Pancreas (tissue), 10 donors: Measurements from ENCODE around the gene TAS1R3. TPM values are rescaled to one million over a fixed set of nuclear protein-coding genes. Genes with fewer than 3 reads are reported as not detected.

Source experiments
- ATAC-seq, 4 donors: fragments of 200-7000 bp; cut with Tn5 transposase; one replicate each; pipeline versions ENCODE4 v1.8.0 to v1.9.1; 2020; ENCODE audit warnings: mild to moderate bottlenecking in 4 of 4, moderate library complexity in 4 of 4
- DNase-seq, 6 donors: peaks; one replicate each; pipeline ENCODE4 v3.0.0-alpha.2; 2020
- FAIRE-seq: peaks from 2 replicates; lab custom pipeline; 2012; peaks lifted over from hg19 to GRCh38; lab: Jason Lieb, UNC
- H3K27ac ChIP-seq, 4 donors: fragments of 200-600 bp; sonication (generic); 1 replicate in 3 of 4; 2 replicates in 1 of 4; pipeline versions ENCODE4 v1.5.0 to v1.8.0; 2020
- H3K27me3 ChIP-seq, 4 donors: fragments of 200-600 bp; one replicate each; pipeline ENCODE4 v1.8.0; 2021
- H3K36me3 ChIP-seq, 3 donors: fragments of 200-600 bp; sonication (generic) in 1 of 3; one replicate each; pipeline versions ENCODE4 v1.5.0 to v1.8.0; 2020 to 2021
- H3K4me1 ChIP-seq, 3 donors: fragments of 200-600 bp; one replicate each; pipeline ENCODE4 v1.8.0; 2021
- H3K4me3 ChIP-seq, 4 donors: fragments of 200-600 bp; sonication (generic) in 2 of 4; one replicate each; pipeline versions ENCODE4 v1.5.0 to v1.8.0; 2020 to 2021
- H3K9me3 ChIP-seq, 4 donors: fragments of 200-600 bp; one replicate each; pipeline ENCODE4 v1.8.0; 2021
- WGBS, 2 donors: extraction: QIAGEN DNeasy Blood & Tissue Kit; methylation state at CpG; one replicate each; pipeline ENCODE4 v1.1.7; 2013; 5-methylcytosine and 5-hydroxymethylcytosine counted together
- intact Hi-C, 3 donors: fragments of 100-400 bp; cut with DNase I; formaldehyde crosslinking; loops; one replicate each; pipeline versions ENCODE4 v1.11.1 to v1.14.2; 2022
- polyA plus RNA-seq, 2 donors: library from polyadenylated mRNA; stranded (reverse); fragments of 200-250 nt; gene quantifications; one replicate each; pipeline ENCODE4 v1.2.3, GENCODE V29; 2013
- total RNA-seq, 6 donors: library from RNA; stranded (reverse); fragmentation: NEBNext Ultra II Directional in 4 of 6; extraction: Animal tissue kit (Norgen Biotek cat#: 25700) in 4 of 6; gene quantifications; one replicate each; pipeline versions ENCODE4 v1.2.1 to v1.2.4, GENCODE V29; 2021 to 2023
- TF ChIP-seq, protein P1 (sequence below), 4 donors: fragments of 200-600 bp; sonication (generic) in 3 of 4; IDR thresholded peaks; one replicate each; pipeline versions ENCODE4 v1.5.0 to v1.8.0; 2021; ENCODE audit warnings: antibody characterized with exemption in 4 of 4
- donor health status: healthy with polysubstance abuse.
- donor health status: DM: no; HTN: no; CAD: no; lungs with moderate emphysema.
- donor health status: DM: no; HTN: no; CAD: no.
- donor health status: control.
- donor health status: control.
- donor health status: Bipolar disorder and iron deficiency.
- donor health status: DM: yes; HTN: yes; CAD: no.
- donor health status: DM: no; HTN: no; CAD: no.
- donor health status: DM: no; HTN: no; CAD: no.
- donor health status: DM: yes; HTN: yes; CAD: no.

Gene TAS1R3
- total and polyA plus RNA-seq, 8 donors = 0.04 to 0.41 (median 0.12) TPM

DNA sequence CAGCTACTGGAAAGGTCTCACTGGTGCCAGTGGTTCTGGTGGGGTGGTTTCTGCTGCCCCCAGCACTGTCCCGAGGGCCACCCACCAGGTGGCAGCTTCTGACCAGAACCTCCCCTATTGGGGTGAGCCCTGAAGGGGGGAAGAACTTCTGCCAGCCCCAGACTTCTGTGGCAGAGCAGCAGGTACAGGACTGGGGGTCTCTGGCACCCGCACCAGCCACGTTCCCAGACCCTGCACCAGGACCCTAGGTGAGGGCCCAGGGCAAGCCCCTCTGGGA lies 21.0 kb upstream of the TAS1R3 start:
- peaks cover 0 to 32% (median 21%) of the 10 kb centered on the region in 3 donors for H3K36me3 ChIP-seq
- intact Hi-C loops = no loop called here
- H3K4me3 ChIP-seq = peak overlapping the region in 1 of 4 donors; percentile 86
- H3K4me1 ChIP-seq = peaks cover 7 to 25% (median 19%) of the 10 kb centered on the region in 3 donors
- no peaks in the 10 kb centered on the region for H3K9me3 ChIP-seq
- DNase-seq (no peak), FAIRE-seq (no peak), ATAC-seq (no peak)
- TF ChIP-seq, protein P1, sequence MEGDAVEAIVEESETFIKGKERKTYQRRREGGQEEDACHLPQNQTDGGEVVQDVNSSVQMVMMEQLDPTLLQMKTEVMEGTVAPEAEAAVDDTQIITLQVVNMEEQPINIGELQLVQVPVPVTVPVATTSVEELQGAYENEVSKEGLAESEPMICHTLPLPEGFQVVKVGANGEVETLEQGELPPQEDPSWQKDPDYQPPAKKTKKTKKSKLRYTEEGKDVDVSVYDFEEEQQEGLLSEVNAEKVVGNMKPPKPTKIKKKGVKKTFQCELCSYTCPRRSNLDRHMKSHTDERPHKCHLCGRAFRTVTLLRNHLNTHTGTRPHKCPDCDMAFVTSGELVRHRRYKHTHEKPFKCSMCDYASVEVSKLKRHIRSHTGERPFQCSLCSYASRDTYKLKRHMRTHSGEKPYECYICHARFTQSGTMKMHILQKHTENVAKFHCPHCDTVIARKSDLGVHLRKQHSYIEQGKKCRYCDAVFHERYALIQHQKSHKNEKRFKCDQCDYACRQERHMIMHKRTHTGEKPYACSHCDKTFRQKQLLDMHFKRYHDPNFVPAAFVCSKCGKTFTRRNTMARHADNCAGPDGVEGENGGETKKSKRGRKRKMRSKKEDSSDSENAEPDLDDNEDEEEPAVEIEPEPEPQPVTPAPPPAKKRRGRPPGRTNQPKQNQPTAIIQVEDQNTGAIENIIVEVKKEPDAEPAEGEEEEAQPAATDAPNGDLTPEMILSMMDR (IDR thresholded peaks at IDR 0.05) = no peak
- H3K27me3 ChIP-seq = no peaks in the 10 kb centered on the region
- H3K27ac ChIP-seq = peak overlapping the region in 1 of 4 donors; percentile 97
- 67 to 96% methylated on average over 3 of the region's 3 CpGs for WGBS, 2 donors

DNA sequence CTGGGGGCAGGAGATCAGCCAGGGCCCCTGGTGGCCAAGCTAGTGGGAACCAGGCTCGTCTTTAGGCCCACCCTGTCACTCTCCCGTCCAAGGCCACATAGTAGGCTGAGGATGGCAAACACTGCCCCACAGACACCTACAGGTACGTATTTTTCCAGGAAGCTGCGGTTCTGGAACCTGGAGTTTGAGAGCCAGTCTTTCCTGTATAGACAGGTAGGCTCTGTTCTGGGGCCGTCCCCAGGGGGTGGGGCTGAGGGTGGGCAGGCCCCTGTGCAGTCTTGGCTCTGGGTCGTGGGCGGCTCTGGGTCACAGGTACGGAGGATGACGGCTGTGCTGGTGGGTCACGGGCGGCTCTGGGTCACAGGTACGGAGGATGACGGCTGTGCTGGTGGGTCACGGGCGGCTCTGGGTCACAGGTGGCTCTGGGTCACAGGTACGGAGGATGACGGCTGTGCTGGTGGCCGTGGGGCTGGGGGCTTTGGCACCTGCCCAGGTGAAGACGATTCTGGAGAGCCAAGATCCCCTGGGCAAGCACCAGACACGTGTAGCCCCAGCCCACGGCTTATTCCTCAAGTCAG lies 20.5 kb upstream of the TAS1R3 start:
- Histone ChIP-seq H3K4me1 (peaks cover 7 to 21% (median 14%) of the 10 kb centered on the region in 3 donors), H3K4me3 (no peak overlapping the region), H3K27me3 (no peaks in the 10 kb centered on the region), H3K27ac (no peak overlapping the region), H3K9me3 (no peaks in the 10 kb centered on the region), H3K36me3 (peaks cover 0 to 34% (median 21%) of the 10 kb centered on the region in 3 donors)
- no peak for ATAC-seq
- TF ChIP-seq, protein P1 (IDR thresholded peaks at IDR 0.05) = no peak
- intact Hi-C loops = no loop called here
- 83% methylated on average over 21 of the region's 21 CpGs for WGBS, 2 donors
- no peak for DNase-seq
- no peak for FAIRE-seq

DNA sequence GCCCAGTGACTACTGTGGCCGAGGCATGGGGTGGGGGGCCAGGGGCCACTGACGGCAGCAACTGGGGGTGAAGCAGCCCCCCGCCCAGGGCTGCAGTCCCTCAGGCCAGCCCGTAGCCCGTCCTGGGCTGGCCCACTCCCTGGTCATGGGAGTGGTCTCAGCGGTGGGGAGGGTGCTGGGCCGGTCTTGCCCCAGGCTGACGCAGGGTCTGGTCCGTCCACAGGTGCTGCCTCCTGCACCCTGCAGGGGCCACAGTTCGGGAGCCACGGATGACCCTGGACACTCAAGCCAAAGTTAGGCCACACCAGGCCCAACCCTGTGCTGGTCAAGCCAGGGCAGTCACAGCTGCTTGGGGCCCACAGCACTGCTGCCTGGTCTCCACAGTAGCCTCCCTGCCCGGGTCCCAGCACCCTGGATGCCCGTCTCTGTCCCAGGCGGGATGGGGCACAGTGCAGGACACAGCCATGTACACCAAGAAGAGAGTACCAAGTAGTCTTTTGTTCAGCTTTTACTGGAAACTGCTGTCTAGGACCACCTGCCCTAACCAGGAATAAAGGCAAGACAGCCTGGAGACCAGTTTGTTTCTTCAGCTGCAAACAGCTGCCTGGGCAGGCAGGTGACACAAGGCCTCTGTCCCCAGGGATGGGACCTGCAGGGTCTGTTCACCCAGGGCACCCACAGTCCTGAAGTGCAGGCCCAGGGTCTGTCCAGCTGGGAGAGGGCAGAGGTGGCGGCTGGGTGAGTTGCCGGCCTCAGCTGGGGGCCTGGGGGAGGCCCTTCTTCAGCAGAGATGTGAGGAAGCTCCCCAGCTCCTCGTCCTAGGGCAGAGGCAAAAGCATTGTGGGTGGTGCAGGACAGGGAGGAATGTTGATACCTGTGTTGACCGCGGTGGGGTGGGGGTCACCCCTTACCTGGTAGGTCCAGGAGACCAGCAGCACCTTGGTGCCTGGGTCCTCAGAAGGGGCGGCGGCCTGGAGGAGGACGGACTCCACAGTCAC lies 19.7 kb upstream of the TAS1R3 start:
- Histone ChIP-seq H3K9me3 (no peaks in the 10 kb centered on the region), H3K4me3 (no peak overlapping the region), H3K36me3 (peaks cover 0 to 34% (median 21%) of the 10 kb centered on the region in 3 donors), H3K27ac (no peak overlapping the region), H3K27me3 (no peaks in the 10 kb centered on the region), H3K4me1 (peaks cover 6 to 13% (median 6%) of the 10 kb centered on the region in 3 donors)
- TF ChIP-seq, protein P1 (IDR thresholded peaks at IDR 0.05) = no peak
- FAIRE-seq (no peak), DNase-seq (no peak), ATAC-seq (no peak)
- intact Hi-C loops = no loop called here
- 89 to 94% methylated on average over 20 to 22 of the region's 22 CpGs for WGBS, 2 donors

DNA sequence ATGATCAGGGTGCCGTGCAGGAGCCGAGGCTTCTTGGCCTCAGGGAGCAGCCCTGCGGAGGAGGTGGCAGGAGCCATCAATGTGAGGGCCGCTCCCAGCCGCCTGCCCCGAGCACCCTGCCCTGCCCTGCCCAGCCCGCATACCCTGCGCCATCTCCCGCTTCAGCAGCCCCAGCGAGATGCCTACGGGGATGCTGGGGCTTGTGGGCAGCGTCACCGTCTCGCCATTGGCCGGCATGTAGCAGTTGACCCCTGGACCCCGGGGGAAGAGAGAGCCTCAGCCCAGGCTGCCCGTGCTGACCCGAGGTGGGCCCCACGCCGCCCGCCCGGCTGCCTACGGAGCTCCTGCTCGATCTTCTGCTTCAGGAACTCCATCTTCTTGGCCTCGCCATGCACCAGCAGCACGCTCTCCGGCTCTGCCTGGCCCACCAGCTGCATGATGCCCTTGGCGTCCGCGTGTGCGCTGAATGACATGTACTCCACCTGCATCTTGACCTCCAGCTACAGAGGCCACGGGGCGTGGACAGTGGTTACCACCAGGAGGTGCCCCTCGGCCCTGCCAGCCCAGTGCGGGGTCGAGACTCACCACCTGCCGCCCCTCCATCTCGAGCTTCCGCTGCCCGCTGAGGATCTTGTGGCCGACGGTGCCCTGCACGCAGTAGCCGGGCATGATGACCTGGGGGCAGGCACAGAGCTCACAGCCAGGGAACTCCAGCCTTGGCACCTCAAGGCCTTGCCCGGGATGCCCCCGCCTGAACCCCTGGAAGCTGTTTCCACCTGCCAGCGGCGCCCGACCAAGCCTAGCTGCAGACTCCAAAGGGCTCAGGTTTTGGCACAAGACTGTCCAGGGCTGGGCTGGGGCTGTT lies 18.4 kb upstream of the TAS1R3 start:
- peaks cover 0 to 37% (median 21%) of the 10 kb centered on the region in 3 donors for H3K36me3 ChIP-seq
- H3K4me1 ChIP-seq = peaks cover 0 to 6% (median 2%) of the 10 kb centered on the region in 3 donors
- H3K4me3 ChIP-seq = no peak overlapping the region
- H3K27ac ChIP-seq = no peak overlapping the region
- DNase-seq = no peak
- TF ChIP-seq, protein P1 (IDR thresholded peaks at IDR 0.05) = no peak
- WGBS, 2 donors = 92 to 94% methylated on average over 49 of the region's 49 CpGs
- H3K27me3 ChIP-seq = no peaks in the 10 kb centered on the region
- no peaks in the 10 kb centered on the region for H3K9me3 ChIP-seq
- intact Hi-C loops = no loop called here
- ATAC-seq = no peak
- no peak for FAIRE-seq
